HCT116 (cell line): ENCODE results near the gene SUGCT. TPM values are rescaled to one million over a fixed set of nuclear protein-coding genes. Genes with fewer than 3 reads are reported as not detected.

ENCODE experiments used
- ATAC-seq: fragments of 200-7000 bp; cut with Tn5 transposase; 2 replicates; pipeline ENCODE4 v1.9.1; 2020; ENCODE audit warnings: mild to moderate bottlenecking, moderate library complexity
- BruUV-seq: library from RNA; stranded (reverse); fragments of 400-500 nt; replicated peaks from 2 replicates; lab custom pipeline; 2021; lab: Mats Ljungman, UMichigan
- CTCF ChIA-PET: fragments of 300-600 bp; sonication (Branson Sonifier 250); formaldehyde crosslinking; loops from one replicate; lab custom pipeline; 2021; ENCODE audit warnings: antibody characterized with exemption; lab: Charles Lee
- POLR2A ChIA-PET: fragments of 300-600, 350-600 bp; sonication (Branson Sonifier 250); formaldehyde crosslinking; loops from one replicate; lab custom pipeline; 2021; ENCODE audit warnings: antibody characterized with exemption; lab: Charles Lee
- RAD21 ChIA-PET, 2 experiments: fragments of 300-600 bp; sonication (Branson Sonifier 250); formaldehyde crosslinking; loops; one replicate each; lab custom pipeline; 2023; ENCODE audit warnings: low total read pairs in 2 of 2; ENCODE audit not compliant: uncharacterized antibody in 2 of 2, unreplicated experiment in 2 of 2, low non-redundant PET in 1 of 2; lab: Charles Lee
- DNase-seq: peaks from one replicate; pipeline ENCODE4 v3.0.0-alpha.2; 2010; ENCODE audit warnings: low read depth, low spot score
- H2AFZ ChIP-seq: fragments of 200-600 bp; shearing (Covaris generic), sonication (generic); 2 replicates; pipeline ENCODE4 v1.6.1; 2017; ENCODE audit warnings: low read depth, mixed run types, mixed read lengths, antibody characterized with exemption, low read length; ENCODE audit not compliant: poor library complexity, severe bottlenecking
- H3K27ac ChIP-seq: 2 replicates; pipeline ENCODE4 v1.5.1; 2012; ENCODE audit warnings: low read depth, low read length
- H3K27me3 ChIP-seq: fragments of 200-600 bp; sonication (generic); 2 replicates; pipeline ENCODE4 v1.6.1; 2016; ENCODE audit warnings: mixed run types, low read length, mixed read lengths; ENCODE audit not compliant: insufficient read depth
- H3K36me3 ChIP-seq, 2 experiments: fragments of 200-500 bp in 1 of 2; fragments of 200-600 bp in 1 of 2; sonication (Bioruptor generic) in 1 of 2; sonication (generic) in 1 of 2; 2 replicates each; pipeline versions ENCODE4 v1.5.1 to v1.6.1; 2014 to 2016; ENCODE audit warnings: low read length in 2 of 2, inconsistent platforms in 1 of 2, mixed read lengths in 1 of 2, mixed run types in 1 of 2; ENCODE audit not compliant: insufficient read depth in 2 of 2, control insufficient read depth in 1 of 2
- H3K4me1 ChIP-seq, 2 experiments: fragments of 200-600 bp in 1 of 2; sonication (generic) in 1 of 2; 2 replicates each; pipeline versions ENCODE4 v1.5.1 to v1.6.1; 2012 to 2017; ENCODE audit warnings: low read length in 2 of 2, inconsistent platforms in 1 of 2, mild to moderate bottlenecking in 1 of 2, mixed read lengths in 1 of 2, mixed run types in 1 of 2, moderate library complexity in 1 of 2; ENCODE audit not compliant: insufficient read depth in 2 of 2, control insufficient read depth in 1 of 2
- H3K4me2 ChIP-seq: fragments of 200-600 bp; sonication (generic); 2 replicates; pipeline ENCODE4 v1.6.1; 2017; ENCODE audit warnings: mixed run types, low read length, mixed read lengths
- H3K4me3 ChIP-seq, 2 experiments: fragments of 200-600 bp in 1 of 2; sonication (generic) in 1 of 2; replicated peaks in 1 of 2; 2 replicates each; pipeline ENCODE4 v1.5.1; 2011 to 2016; ENCODE audit warnings: low read length in 2 of 2, control low read depth in 1 of 2, low read depth in 1 of 2, mild to moderate bottlenecking in 1 of 2, mixed read lengths in 1 of 2, mixed run types in 1 of 2
- H3K79me2 ChIP-seq: fragments of 200-600 bp; sonication (generic); 2 replicates; pipeline ENCODE4 v1.6.1; 2017; ENCODE audit warnings: mild to moderate bottlenecking, mixed run types, low read length, moderate library complexity, mixed read lengths; ENCODE audit not compliant: insufficient read depth
- H3K9ac ChIP-seq: fragments of 200-600 bp; sonication (generic); 2 replicates; pipeline ENCODE4 v1.6.1; 2016; ENCODE audit warnings: low read length, mixed read lengths
- H3K9me2 ChIP-seq: fragments of 200-600 bp; sonication (generic), shearing (Covaris generic); 2 replicates; pipeline ENCODE4 v1.6.1; 2017; ENCODE audit warnings: mixed run types, mild to moderate bottlenecking, moderate library complexity; ENCODE audit not compliant: insufficient read depth
- H3K9me3 ChIP-seq, 2 experiments: fragments of 200-500 bp in 1 of 2; fragments of 200-600 bp in 1 of 2; sonication (Bioruptor generic) in 1 of 2; sonication (generic) in 1 of 2; 2 replicates each; pipeline ENCODE4 v1.6.1; 2014 to 2017; ENCODE audit warnings: low read length in 2 of 2, mixed read lengths in 2 of 2, inconsistent platforms in 1 of 2, low read depth in 1 of 2, mild to moderate bottlenecking in 1 of 2, mixed run types in 1 of 2, moderate library complexity in 1 of 2; ENCODE audit not compliant: control insufficient read depth in 1 of 2, insufficient read depth in 1 of 2
- H4K20me1 ChIP-seq: fragments of 200-600 bp; sonication (generic), shearing (Covaris generic); 2 replicates; pipeline ENCODE4 v1.6.1; 2017; ENCODE audit warnings: mixed run types, mild to moderate bottlenecking, moderate library complexity; ENCODE audit not compliant: insufficient read depth
- ATF3 ChIP-seq: IDR thresholded peaks from 2 replicates; pipeline ENCODE4 v1.6.1; 2012
- CBX3 ChIP-seq: IDR thresholded peaks from 2 replicates; pipeline ENCODE4 v1.6.1; 2012; ENCODE audit warnings: low read depth
- CTCF ChIP-seq, 3 experiments: fragments of 200-600 bp in 1 of 3; sonication (generic) in 1 of 3; IDR thresholded peaks in 2 of 3; conservative IDR thresholded peaks in 1 of 3; 2 replicates each; pipeline ENCODE4 v1.5.1; 2012 to 2017; ENCODE audit warnings: low read depth in 2 of 3, low read length in 2 of 3, antibody characterized with exemption in 1 of 3, borderline replicate concordance in 1 of 3, control low read depth in 1 of 3, mild to moderate bottlenecking in 1 of 3, mixed read lengths in 1 of 3, mixed run types in 1 of 3, moderate library complexity in 1 of 3; ENCODE audit not compliant: insufficient read depth in 1 of 3
- EGR1 ChIP-seq: IDR thresholded peaks from 2 replicates; pipeline ENCODE4 v1.6.1; 2012; ENCODE audit warnings: low read depth
- ELF1 ChIP-seq: IDR thresholded peaks from 2 replicates; pipeline ENCODE4 v1.6.1; 2012; ENCODE audit warnings: low read depth, borderline replicate concordance
- FOSL1 ChIP-seq: IDR thresholded peaks from 2 replicates; pipeline ENCODE4 v1.6.1; 2012; ENCODE audit warnings: low read depth
- JUND ChIP-seq: IDR thresholded peaks from 2 replicates; pipeline ENCODE4 v1.6.1; 2012
- MAX ChIP-seq: IDR thresholded peaks from 2 replicates; pipeline ENCODE4 v1.6.1; 2012
- POLR2A ChIP-seq: IDR thresholded peaks from 2 replicates; pipeline ENCODE4 v1.7.0; 2011; ENCODE audit warnings: borderline replicate concordance; ENCODE audit not compliant: insufficient read depth, insufficient read length; ENCODE audit errors: extremely low read depth
- REST ChIP-seq: IDR thresholded peaks from 2 replicates; pipeline ENCODE4 v1.6.1; 2012; ENCODE audit warnings: low read depth
- SRF ChIP-seq: IDR thresholded peaks from 2 replicates; pipeline ENCODE4 v1.6.1; 2012; ENCODE audit warnings: low read depth
- ZBTB33 ChIP-seq: IDR thresholded peaks from 2 replicates; pipeline ENCODE4 v1.6.1; 2011; ENCODE audit warnings: mild to moderate bottlenecking, low read length, moderate library complexity; ENCODE audit not compliant: insufficient replicate concordance; ENCODE audit errors: extremely low read depth
- ZFX ChIP-seq: fragments of 450-650 bp; IDR thresholded peaks from 2 replicates; pipeline ENCODE4 v1.6.1; 2017
- intact Hi-C: fragments of 100-400 bp; cut with micrococcal nuclease; formaldehyde crosslinking; loops from 2 replicates; pipeline ENCODE4 v1.10.0; 2022
- total RNA-seq: library from RNA; stranded (reverse); gene quantifications from one replicate; pipeline ENCODE4 v1.2.1, GENCODE V29; 2021; ENCODE audit not compliant: unreplicated experiment

The SUGCT gene
- total RNA-seq, 1 experiment from 2014 or later, result 4.4 TPM

GRCh38 chr7:40499718-40500117 is 364.9 kb downstream of the SUGCT start:
- Histone ChIP-seq H3K9me3 (no peaks in the 10 kb centered on the region), H4K20me1 (no peaks in the 10 kb centered on the region), H2AFZ (no peak overlapping the region), H3K4me1 (no peaks in the 10 kb centered on the region), H3K27me3 (no peaks in the 10 kb centered on the region), H3K4me3 (no peak overlapping the region), H3K79me2 (no peaks in the 10 kb centered on the region), H3K9me2 (no peaks in the 10 kb centered on the region), H3K4me2 (no peak overlapping the region), H3K9ac (no peak overlapping the region), H3K36me3 (no peaks in the 10 kb centered on the region), H3K27ac (no peak overlapping the region)
- ChIA-PET POLR2A (no interaction called here), CTCF (no interaction called here), RAD21 (no interaction called here)
- TF ChIP-seq ATF3 (no peak), FOSL1 (no peak), EGR1 (no peak)
- BruUV-seq, result no TSS peak
- intact Hi-C loops, result no loop called here
- DNase-seq, result no peak
- no peak for ATAC-seq

GRCh38 chr7:40500219-40500618 is 365.4 kb downstream of the SUGCT start:
- no peak overlapping the region for H3K27ac ChIP-seq
- POLR2A ChIA-PET, result no interaction called here
- H3K9me3 ChIP-seq, result no peaks in the 10 kb centered on the region
- RAD21 ChIA-PET, result no interaction called here
- no peak overlapping the region for H3K4me2 ChIP-seq
- H3K27me3 ChIP-seq, result no peaks in the 10 kb centered on the region
- no peaks in the 10 kb centered on the region for H3K4me1 ChIP-seq
- no peak for ATAC-seq
- H3K9ac ChIP-seq, result no peak overlapping the region
- no TSS peak for BruUV-seq
- no peak for DNase-seq
- H3K36me3 ChIP-seq, result no peaks in the 10 kb centered on the region
- no peaks in the 10 kb centered on the region for H3K79me2 ChIP-seq
- CTCF ChIA-PET, result no interaction called here
- H4K20me1 ChIP-seq, result no peaks in the 10 kb centered on the region
- no peak overlapping the region for H3K4me3 ChIP-seq
- H2AFZ ChIP-seq, result no peak overlapping the region
- intact Hi-C loops, result no loop called here
- no peaks in the 10 kb centered on the region for H3K9me2 ChIP-seq
- TF ChIP-seq ZBTB33 (no peak), ELF1 (no peak), EGR1 (no peak), REST (no peak), MAX (no peak), SRF (no peak), FOSL1 (no peak), ATF3 (no peak), ZFX (no peak), POLR2A (no peak), CBX3 (no peak), CTCF (IDR thresholded peaks at IDR 0.05 in 2 of 3, conservative IDR thresholded peaks at IDR 0.05 in 1 of 3; ENCODE audit: borderline replicate concordance in 1 of 3, insufficient read depth in 1 of 3, low read depth in 2 of 3, low read length in 2 of 3) (no peak), JUND (no peak)
